Peyer's patch (tissue), 4 donors: ENCODE results near the gene DNMBP. TPM values are rescaled to one million over a fixed set of nuclear protein-coding genes. Genes with fewer than 3 reads are reported as not detected.

Source experiments
- DNase-seq, 3 donors: peaks; one replicate each; pipeline ENCODE4 v3.0.0-alpha.2; 2017 to 2019
- H3K27ac ChIP-seq, 4 donors: fragments of 200-600 bp; sonication (generic); one replicate each; pipeline ENCODE4 v1.5.1; 2016 to 2019
- H3K27me3 ChIP-seq, 2 donors: fragments of 200-600 bp; sonication (generic); one replicate each; pipeline ENCODE4 v1.5.1; 2019
- H3K36me3 ChIP-seq, 3 donors: fragments of 200-600 bp; sonication (generic); one replicate each; pipeline ENCODE4 v1.5.1; 2016 to 2019
- H3K4me1 ChIP-seq, 4 donors: fragments of 200-600 bp; sonication (generic); one replicate each; pipeline ENCODE4 v1.5.1; 2016 to 2019
- H3K4me3 ChIP-seq, 4 donors: fragments of 200-600 bp; sonication (generic); 1 replicate in 3 of 4; 2 replicates in 1 of 4; pipeline ENCODE4 v1.5.1; 2016 to 2019; ENCODE audit warnings: mild to moderate bottlenecking in 1 of 4
- H3K9me3 ChIP-seq, 4 donors: fragments of 200-600 bp; sonication (generic); one replicate each; pipeline ENCODE4 v1.5.1; 2016 to 2019; ENCODE audit warnings: mild to moderate bottlenecking in 1 of 4
- POLR2A ChIP-seq, 2 donors: fragments of 450-650 bp; IDR thresholded peaks; one replicate each; pipeline ENCODE4 v1.5.1; 2017; ENCODE audit warnings: antibody characterized with exemption in 2 of 2, mild to moderate bottlenecking in 2 of 2, moderate library complexity in 2 of 2
- total RNA-seq, 4 donors: library from RNA; depleted of rRNA; stranded (reverse); fragments of >200 nt; gene quantifications; one replicate each; pipeline ENCODE4 v1.1.0, GENCODE V29; 2016
- TF ChIP-seq, protein P1 (sequence below), 6 experiments: fragments of 450-650 bp in 4 of 6; fragments of 200-600 bp in 2 of 6; sonication (generic) in 1 of 6; IDR thresholded peaks; one replicate each; pipeline ENCODE4 v1.5.1; 2017 to 2019; ENCODE audit warnings: antibody characterized with exemption in 6 of 6, mild to moderate bottlenecking in 3 of 6, moderate library complexity in 1 of 6

DNMBP gene
- total RNA-seq, 4 donors from 2014 or later = 53.6 to 96.0 (median 69.6) TPM

DNA sequence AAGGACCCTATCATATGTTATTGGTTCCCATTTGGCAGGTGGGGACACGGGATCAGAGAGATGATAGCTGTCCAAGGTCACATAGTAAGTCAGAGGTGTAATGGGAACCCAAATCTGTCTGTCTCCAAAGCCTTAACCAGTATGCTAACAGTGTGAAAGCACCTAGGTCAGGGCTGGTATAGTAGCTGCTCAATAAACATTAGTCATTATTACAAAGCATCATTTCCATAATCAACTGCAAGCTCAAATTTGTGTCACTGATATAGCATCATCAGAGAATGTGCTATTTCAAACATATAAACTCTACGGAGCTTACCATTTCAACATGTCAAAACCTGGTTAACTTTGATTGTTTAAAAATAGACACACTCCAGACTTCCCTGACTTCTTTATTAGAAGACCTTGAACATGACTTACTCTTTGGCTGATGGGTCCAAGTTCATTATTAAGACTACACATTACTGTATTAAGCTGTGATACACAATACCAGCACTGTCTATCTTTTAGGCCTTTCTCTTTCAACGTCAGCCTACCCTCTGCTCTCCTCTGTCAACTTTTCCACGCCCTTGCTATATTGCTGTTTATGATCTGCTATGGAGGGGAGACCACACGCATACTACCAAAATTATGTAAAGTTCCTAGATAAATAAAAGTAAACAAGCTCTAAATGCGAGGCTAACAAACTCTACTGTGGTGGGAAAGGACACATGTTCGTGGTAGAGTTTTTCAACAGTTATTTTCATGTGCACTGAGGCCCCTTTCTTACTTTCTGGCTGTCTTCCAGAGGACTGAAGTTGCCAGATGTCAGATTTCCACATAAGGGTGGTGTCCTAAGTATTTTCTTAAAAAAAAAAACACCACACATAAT, 33.6 kb downstream of the DNMBP start:
- H3K4me1 ChIP-seq = peaks cover 0 to 29% (median 11%) of the 10 kb centered on the region in 4 donors
- TF ChIP-seq POLR2A (IDR thresholded peaks at IDR 0.05) = no peak
- TF ChIP-seq, protein P1, sequence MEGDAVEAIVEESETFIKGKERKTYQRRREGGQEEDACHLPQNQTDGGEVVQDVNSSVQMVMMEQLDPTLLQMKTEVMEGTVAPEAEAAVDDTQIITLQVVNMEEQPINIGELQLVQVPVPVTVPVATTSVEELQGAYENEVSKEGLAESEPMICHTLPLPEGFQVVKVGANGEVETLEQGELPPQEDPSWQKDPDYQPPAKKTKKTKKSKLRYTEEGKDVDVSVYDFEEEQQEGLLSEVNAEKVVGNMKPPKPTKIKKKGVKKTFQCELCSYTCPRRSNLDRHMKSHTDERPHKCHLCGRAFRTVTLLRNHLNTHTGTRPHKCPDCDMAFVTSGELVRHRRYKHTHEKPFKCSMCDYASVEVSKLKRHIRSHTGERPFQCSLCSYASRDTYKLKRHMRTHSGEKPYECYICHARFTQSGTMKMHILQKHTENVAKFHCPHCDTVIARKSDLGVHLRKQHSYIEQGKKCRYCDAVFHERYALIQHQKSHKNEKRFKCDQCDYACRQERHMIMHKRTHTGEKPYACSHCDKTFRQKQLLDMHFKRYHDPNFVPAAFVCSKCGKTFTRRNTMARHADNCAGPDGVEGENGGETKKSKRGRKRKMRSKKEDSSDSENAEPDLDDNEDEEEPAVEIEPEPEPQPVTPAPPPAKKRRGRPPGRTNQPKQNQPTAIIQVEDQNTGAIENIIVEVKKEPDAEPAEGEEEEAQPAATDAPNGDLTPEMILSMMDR (IDR thresholded peaks at IDR 0.05) = no peak
- peak overlapping the region in 3 of 4 donors; percentile 45 to 78 (median 59) for H3K27ac ChIP-seq
- no peaks in the 10 kb centered on the region for H3K9me3 ChIP-seq
- H3K27me3 ChIP-seq = no peaks in the 10 kb centered on the region
- peaks cover 0 to 5% (median 0%) of the 10 kb centered on the region in 3 donors for H3K36me3 ChIP-seq
- H3K4me3 ChIP-seq = no peak overlapping the region
- DNase-seq = no peak

DNA sequence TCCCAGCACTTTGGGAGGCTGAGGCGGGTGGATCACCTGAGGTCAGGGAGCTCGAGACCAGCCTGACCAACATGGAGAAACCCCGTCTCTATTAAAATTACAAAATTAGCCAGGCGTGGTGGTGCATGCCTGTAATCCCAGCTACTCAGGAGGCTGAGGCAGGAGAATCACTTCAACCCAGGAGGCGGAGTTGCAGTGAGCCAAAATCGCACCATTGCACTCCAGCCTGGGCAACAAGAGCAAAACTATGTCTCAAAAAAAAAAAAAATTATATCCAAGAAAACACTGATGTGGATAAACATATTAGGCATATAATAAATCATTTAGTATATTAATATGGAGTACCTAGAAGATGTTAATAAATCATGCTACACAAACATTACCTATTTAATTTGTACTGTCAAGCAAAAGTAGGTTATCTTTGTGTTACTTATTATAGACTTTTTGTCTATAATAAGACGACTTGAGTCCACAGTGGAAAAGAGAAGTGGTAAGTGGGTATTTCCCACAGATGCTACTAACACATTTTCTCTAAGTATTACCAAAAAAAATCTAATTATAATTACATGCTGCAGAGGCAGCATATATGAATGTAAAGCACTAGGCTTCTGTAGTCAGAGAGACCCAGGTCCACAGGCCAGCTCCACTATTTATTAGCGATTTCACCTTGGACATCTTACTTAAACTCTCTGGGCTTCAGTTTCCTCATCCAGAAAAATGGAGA, 34.5 kb downstream of the DNMBP start:
- Histone ChIP-seq H3K9me3 (no peaks in the 10 kb centered on the region), H3K27ac (peak overlapping the region in 2 of 4 donors; percentile 45 to 59), H3K27me3 (no peaks in the 10 kb centered on the region), H3K4me3 (no peak overlapping the region), H3K36me3 (peaks cover 0 to 9% (median 0%) of the 10 kb centered on the region in 3 donors), H3K4me1 (peaks cover 0 to 20% (median 11%) of the 10 kb centered on the region in 4 donors)
- no peak for DNase-seq
- no peak for TF ChIP-seq POLR2A (IDR thresholded peaks at IDR 0.05)
- TF ChIP-seq, protein P1 (IDR thresholded peaks at IDR 0.05) = no peak

DNA sequence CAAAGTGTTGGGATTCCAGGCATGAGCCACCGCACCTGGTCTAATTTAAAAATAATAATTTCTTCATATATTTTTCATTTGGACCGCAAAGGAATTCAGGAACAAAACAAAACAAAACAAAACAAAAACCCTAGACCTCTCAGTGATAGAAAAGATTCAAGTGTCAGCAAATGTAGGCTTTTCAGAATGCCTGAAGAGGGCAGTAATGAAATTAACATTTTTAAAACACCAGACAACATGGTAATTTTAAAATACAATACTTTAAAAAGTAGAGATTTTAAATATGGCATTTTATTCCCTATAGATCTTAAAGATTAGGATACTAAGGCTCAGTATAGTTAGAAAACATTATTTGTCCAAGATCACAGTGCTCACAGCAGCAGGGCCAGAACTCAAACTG, 36.6 kb downstream of the DNMBP start:
- no peak for TF ChIP-seq POLR2A (IDR thresholded peaks at IDR 0.05)
- TF ChIP-seq, protein P1 (IDR thresholded peaks at IDR 0.05) = peak in 3 of 6 experiments; percentile 22 to 33 (median 30)
- Histone ChIP-seq H3K9me3 (no peaks in the 10 kb centered on the region), H3K36me3 (peaks cover 0 to 23% (median 0%) of the 10 kb centered on the region in 3 donors), H3K27me3 (no peaks in the 10 kb centered on the region), H3K27ac (no peak overlapping the region), H3K4me1 (peaks cover 0 to 20% (median 11%) of the 10 kb centered on the region in 4 donors), H3K4me3 (no peak overlapping the region)
- DNase-seq = no peak

DNA sequence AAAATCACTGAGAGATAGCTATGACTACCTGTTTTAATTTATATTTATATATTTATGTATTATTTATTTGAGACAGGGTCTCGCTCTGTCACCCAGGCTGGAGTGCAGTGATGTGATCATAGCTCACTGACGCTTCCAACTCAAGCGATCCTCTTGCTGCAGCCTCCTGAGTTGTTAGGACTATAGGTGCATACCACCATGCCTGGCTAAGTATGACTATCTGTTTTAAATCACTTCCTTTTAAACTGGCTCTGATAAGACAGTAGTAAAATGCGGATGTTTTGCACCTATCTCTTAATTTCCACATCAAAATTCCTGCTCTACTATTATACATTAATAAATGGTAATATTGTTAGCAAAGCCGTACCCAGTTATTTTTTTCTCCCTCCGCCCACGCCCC, 41.8 kb downstream of the DNMBP start:
- H3K27me3 ChIP-seq = no peaks in the 10 kb centered on the region
- no peaks in the 10 kb centered on the region for H3K4me1 ChIP-seq
- TF ChIP-seq, protein P1 (IDR thresholded peaks at IDR 0.05) = no peak
- TF ChIP-seq POLR2A (IDR thresholded peaks at IDR 0.05) = no peak
- H3K27ac ChIP-seq = no peak overlapping the region
- no peak overlapping the region for H3K4me3 ChIP-seq
- DNase-seq = no peak
- no peaks in the 10 kb centered on the region for H3K9me3 ChIP-seq
- peaks cover 0 to 29% (median 0%) of the 10 kb centered on the region in 3 donors for H3K36me3 ChIP-seq

DNA sequence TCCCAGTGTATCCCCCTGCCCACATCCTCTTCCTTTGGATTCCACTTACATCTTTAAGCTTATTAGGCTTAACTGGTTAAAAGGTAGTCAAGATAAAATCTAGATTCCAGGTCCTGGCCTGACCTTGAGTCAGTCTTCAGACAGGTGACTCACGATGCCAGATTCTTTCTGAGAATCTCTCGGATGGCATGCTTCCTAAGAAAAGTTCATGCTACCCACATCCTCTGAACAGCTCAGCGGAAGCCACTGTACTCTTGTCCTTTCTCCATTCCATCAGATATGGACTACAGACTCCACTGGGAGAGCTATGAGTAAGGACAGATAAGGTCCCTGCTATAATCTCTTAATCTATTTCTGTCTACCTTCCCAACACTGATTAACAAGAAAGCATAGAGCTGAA, 43.4 kb downstream of the DNMBP start:
- peaks cover 0 to 26% (median 0%) of the 10 kb centered on the region in 3 donors for H3K36me3 ChIP-seq
- H3K4me1 ChIP-seq = no peaks in the 10 kb centered on the region
- TF ChIP-seq, protein P1 (IDR thresholded peaks at IDR 0.05) = no peak
- TF ChIP-seq POLR2A (IDR thresholded peaks at IDR 0.05) = no peak
- no peak for DNase-seq
- peak overlapping the region in 1 of 4 donors; percentile 43 for H3K27ac ChIP-seq
- H3K9me3 ChIP-seq = no peaks in the 10 kb centered on the region
- no peak overlapping the region for H3K4me3 ChIP-seq
- no peaks in the 10 kb centered on the region for H3K27me3 ChIP-seq
